Neuron (in vitro differentiated cells): ENCODE results near the gene RNF213.

Experiments used
- H2AFZ ChIP-seq: one replicate; pipeline ENCODE4 v1.6.1; 2013; ENCODE audit warnings: low read depth, mild to moderate bottlenecking, inconsistent platforms, low read length, moderate library complexity
- H3K27me3 ChIP-seq: one replicate; pipeline ENCODE4 v1.6.1; 2013; ENCODE audit warnings: low read length; ENCODE audit not compliant: insufficient read depth
- H3K36me3 ChIP-seq: one replicate; pipeline ENCODE4 v1.6.1; 2013; ENCODE audit warnings: low read length; ENCODE audit not compliant: insufficient read depth
- H3K4me1 ChIP-seq: one replicate; pipeline ENCODE4 v1.6.1; 2013; ENCODE audit warnings: low read length; ENCODE audit not compliant: insufficient read depth
- H3K4me3 ChIP-seq: 2 replicates; pipeline ENCODE4 v1.5.1; 2013; ENCODE audit warnings: mild to moderate bottlenecking, low read length, moderate library complexity
- H3K9me3 ChIP-seq: one replicate; pipeline ENCODE4 v1.6.1; 2013; ENCODE audit warnings: low read length

The RNF213 gene

DNA sequence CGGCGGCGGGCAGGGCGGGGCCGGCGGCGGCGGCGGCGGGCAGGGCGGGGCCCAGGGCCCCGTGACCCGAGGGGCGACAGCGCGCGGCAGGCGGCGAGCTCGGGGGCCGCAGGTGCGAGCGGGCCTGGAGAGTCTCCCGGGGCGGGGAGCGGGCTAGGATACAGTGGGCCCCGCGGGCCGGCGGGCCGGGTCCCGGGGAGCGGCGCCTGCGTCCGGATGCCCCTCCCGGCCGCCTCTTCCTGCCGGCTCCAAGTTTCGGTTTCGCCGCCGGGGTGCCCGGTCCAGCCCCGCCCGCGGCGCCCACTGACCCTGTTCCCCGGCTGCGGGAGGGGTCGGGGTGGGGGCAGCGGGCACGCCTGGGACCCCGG is at the start of gene RNF213:
RNF213 (plus strand) TSS at position 62 of the 368 bp plus-strand sequence. CDS start 2,830 bp downstream, outside the sequence.
- H3K36me3 ChIP-seq: no peaks in the 10 kb centered on the region
- H3K27me3 ChIP-seq: no peaks in the 10 kb centered on the region
- no peaks in the 10 kb centered on the region for H3K9me3 ChIP-seq
- peak within 1 kb of the TSS; percentile 88 for H3K4me3 ChIP-seq
- peak within 1 kb of the TSS; percentile 80 for H2AFZ ChIP-seq
- peaks cover 20% of the 10 kb centered on the region for H3K4me1 ChIP-seq

GRCh38 chr17:80212109-80212508 is 48.5 kb upstream of the RNF213 start:
- Histone ChIP-seq H3K9me3 (no peaks in the 10 kb centered on the region), H3K4me1 (no peaks in the 10 kb centered on the region), H3K36me3 (peaks cover 48% of the 10 kb centered on the region), H3K27me3 (no peaks in the 10 kb centered on the region), H2AFZ (no peak overlapping the region), H3K4me3 (no peak overlapping the region)

DNA sequence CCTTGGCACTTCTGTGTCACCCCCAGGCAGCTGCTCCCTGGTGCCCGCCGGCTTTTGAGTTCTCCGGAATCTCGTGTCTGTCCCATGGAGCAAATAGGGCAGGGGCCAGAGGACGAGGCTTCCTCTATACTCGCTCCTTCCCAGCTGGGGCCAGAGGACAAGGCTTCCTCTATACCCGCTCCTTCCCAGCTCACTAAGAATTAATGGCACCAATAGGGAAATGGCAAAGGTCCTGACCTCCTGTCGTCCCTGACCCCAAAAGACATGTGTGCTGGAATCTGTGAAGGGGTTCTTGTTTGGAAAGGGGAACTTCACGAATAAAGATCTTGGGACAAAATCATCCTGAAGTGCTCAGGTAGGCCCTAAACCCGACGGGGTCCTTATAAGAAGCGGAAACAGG is 48.1 kb upstream of the RNF213 start:
- Histone ChIP-seq H3K4me1 (no peaks in the 10 kb centered on the region), H2AFZ (no peak overlapping the region), H3K36me3 (peaks cover 51% of the 10 kb centered on the region), H3K27me3 (no peaks in the 10 kb centered on the region), H3K4me3 (no peak overlapping the region), H3K9me3 (no peaks in the 10 kb centered on the region)

GRCh38 chr17:80212962-80213642 is 47.5 kb upstream of the RNF213 start:
- H3K9me3 ChIP-seq: no peaks in the 10 kb centered on the region
- H3K4me3 ChIP-seq: no peak overlapping the region
- peaks cover 51% of the 10 kb centered on the region for H3K36me3 ChIP-seq
- no peaks in the 10 kb centered on the region for H3K27me3 ChIP-seq
- H3K4me1 ChIP-seq: no peaks in the 10 kb centered on the region
- no peak overlapping the region for H2AFZ ChIP-seq

GRCh38 chr17:80213643-80213975 is 47.0 kb upstream of the RNF213 start:
- no peaks in the 10 kb centered on the region for H3K27me3 ChIP-seq
- H2AFZ ChIP-seq: no peak overlapping the region
- H3K4me3 ChIP-seq: no peak overlapping the region
- H3K4me1 ChIP-seq: no peaks in the 10 kb centered on the region
- no peaks in the 10 kb centered on the region for H3K9me3 ChIP-seq
- peaks cover 48% of the 10 kb centered on the region for H3K36me3 ChIP-seq

DNA sequence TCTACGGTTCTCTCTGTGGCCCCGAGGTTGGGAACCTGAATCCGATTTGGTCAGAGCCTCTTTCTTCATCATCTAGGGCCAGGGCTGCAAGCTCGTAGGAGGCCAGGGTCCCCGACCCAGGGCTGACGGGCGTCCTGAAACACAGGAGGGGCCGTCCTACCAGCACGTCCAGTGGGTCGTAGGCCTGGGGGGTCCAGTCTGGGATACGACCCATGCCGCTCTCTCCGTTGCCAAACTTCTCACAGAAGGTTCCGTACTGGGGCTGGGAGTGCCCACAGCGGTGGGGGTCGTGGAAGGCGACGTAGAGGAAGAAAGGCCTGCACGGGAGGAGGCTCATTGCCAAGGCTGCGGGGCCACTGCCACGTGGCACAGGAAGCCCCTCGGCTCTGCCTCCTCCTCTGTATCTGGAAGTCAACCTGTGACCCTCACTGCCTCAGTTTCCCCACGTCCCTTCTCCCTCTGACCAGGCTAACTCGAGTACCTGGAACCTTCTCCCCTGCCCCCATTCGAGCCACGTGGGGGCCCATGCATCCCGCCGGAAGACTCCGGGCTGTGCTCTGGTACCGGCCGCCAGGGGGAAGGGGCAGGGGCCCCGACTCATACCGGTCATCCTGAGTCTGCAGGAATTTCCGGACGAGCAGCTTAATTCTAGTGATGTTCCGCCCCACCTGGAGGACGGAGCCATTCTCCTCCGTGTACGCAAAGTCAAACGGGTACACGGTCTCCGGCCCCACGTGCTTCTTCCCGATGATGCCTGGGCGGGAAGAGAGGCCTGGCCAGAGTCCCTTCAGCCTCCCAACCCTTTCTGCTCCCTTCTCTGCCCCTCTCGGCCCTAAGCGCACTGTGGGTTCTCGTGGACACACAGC is 46.4 kb upstream of the RNF213 start:
- Histone ChIP-seq H3K4me3 (no peak overlapping the region), H3K4me1 (peaks cover 2% of the 10 kb centered on the region), H3K27me3 (no peaks in the 10 kb centered on the region), H3K9me3 (no peaks in the 10 kb centered on the region), H2AFZ (no peak overlapping the region), H3K36me3 (peaks cover 44% of the 10 kb centered on the region)

DNA sequence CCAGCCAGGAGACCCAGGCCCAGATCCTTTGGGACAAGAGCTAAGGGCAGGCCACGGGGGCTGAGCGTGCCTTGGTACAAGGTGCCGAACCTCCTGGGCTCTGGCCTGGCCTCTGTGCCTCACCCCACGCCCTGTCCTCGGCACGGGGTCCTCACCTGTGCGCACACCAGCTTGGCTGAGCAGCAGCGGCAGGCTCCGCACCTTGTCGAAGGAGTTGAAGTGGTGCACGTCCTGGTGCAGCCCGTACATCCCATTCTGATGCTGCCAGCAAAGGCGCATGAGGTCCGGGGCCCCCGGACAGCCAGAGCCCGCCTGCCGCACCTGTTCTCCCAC is 45.8 kb upstream of the RNF213 start:
- Histone ChIP-seq H2AFZ (no peak overlapping the region), H3K4me1 (peaks cover 8% of the 10 kb centered on the region), H3K9me3 (no peaks in the 10 kb centered on the region), H3K4me3 (no peak overlapping the region), H3K36me3 (peaks cover 41% of the 10 kb centered on the region), H3K27me3 (no peaks in the 10 kb centered on the region)

- Histone ChIP-seq H3K27me3 (no peaks in the 10 kb centered on the region), H3K4me3 (no peak overlapping the region), H3K9me3 (no peaks in the 10 kb centered on the region), H3K4me1 (peaks cover 17% of the 10 kb centered on the region), H3K36me3 (peaks cover 22% of the 10 kb centered on the region), H2AFZ (no peak overlapping the region)
Observed at GRCh38 chr17:80216473-80217456, 43.9 kb upstream of the RNF213 start.

GRCh38 chr17:80217703-80218362 is 42.8 kb upstream of the RNF213 start:
- Histone ChIP-seq H3K4me1 (peaks cover 17% of the 10 kb centered on the region), H3K27me3 (no peaks in the 10 kb centered on the region), H3K4me3 (no peak overlapping the region), H3K9me3 (no peaks in the 10 kb centered on the region), H2AFZ (no peak overlapping the region), H3K36me3 (peaks cover 17% of the 10 kb centered on the region)

DNA sequence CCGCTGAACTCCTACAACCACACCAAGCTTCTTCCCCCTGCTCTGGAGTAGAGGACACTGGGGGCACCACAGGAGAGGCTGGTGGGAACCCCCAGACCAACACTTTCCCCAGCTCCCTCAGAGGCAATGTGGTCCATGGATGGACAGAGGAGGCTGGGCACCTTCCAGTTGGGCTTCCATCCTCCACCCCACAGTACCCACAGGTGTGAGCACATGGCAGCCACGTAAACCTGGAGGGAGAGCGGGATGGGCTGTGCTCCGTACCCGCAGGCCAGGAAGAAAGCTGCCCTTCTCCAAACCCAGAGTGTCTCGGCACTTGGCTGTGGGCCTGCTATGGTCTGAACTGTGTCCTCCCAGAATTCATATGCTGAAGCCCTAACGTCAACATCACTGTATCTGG is 42.3 kb upstream of the RNF213 start:
- no peak overlapping the region for H2AFZ ChIP-seq
- no peaks in the 10 kb centered on the region for H3K27me3 ChIP-seq
- H3K9me3 ChIP-seq: no peaks in the 10 kb centered on the region
- peaks cover 14% of the 10 kb centered on the region for H3K36me3 ChIP-seq
- peaks cover 17% of the 10 kb centered on the region for H3K4me1 ChIP-seq
- H3K4me3 ChIP-seq: no peak overlapping the region

DNA sequence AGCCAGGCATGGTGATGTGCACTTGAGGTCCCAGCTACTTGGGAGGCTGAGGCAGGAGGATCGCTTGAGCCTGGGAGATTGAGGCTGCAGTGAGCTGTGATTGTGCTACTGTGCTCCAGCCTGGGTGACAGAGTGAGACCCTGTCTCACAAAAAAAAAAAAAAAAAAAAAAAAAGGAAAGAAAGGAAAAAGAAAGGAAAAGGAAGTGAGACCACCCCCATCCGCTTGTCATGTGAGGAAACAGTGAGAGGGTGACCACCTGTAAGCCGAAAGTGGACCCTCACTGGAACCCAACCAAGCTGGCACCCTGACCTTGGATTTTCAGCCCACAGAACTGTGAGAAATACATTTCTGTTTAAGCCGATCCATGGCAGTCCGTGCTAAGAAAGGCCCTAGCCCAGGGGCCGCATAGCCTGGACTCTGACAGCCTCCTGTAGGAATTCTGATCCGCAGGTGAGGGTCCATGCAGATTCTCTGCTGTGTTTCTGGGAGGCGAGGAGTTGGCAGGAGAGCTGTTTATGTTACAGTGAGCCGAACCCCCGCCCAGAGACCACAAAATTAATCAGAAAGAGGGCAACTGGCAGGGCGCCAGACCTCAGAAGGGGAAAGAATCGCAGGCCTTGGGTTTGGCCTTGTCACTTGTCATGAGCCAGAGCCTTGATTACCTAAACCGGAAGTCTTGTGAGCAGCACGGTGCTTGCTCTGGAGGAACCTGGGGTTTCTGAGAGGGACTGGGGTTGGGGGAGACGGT is 41.5 kb upstream of the RNF213 start:
- no peaks in the 10 kb centered on the region for H3K27me3 ChIP-seq
- H3K9me3 ChIP-seq: no peaks in the 10 kb centered on the region
- peak overlapping the region; percentile 51 for H3K4me3 ChIP-seq
- peaks cover 14% of the 10 kb centered on the region for H3K36me3 ChIP-seq
- peaks cover 17% of the 10 kb centered on the region for H3K4me1 ChIP-seq
- no peak overlapping the region for H2AFZ ChIP-seq

DNA sequence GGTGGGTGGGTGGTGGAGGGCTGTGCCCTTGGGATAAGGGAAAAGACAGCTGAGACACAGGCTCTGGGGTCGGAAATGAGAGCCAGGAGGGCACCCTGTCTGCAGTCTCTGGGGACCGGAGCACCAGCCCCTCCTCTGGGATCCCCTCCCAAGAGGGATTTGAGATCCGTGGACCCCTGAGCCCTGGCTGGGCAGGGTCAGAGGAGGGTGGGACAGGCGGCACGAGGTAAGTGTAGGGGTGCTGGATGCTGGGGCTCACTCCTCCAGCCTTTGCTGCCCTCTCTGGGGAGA is 40.9 kb upstream of the RNF213 start:
- Histone ChIP-seq H3K4me1 (peaks cover 17% of the 10 kb centered on the region), H2AFZ (peak overlapping the region; percentile 35), H3K4me3 (peak overlapping the region; percentile 51), H3K9me3 (no peaks in the 10 kb centered on the region), H3K36me3 (peaks cover 13% of the 10 kb centered on the region), H3K27me3 (no peaks in the 10 kb centered on the region)
